ENCODE measurements around the gene ENG.
"Not testable (repeated sequence)": the region's sequence is repeated elsewhere in the genome, so short reads cannot be mapped to it uniquely, and the experiment has no call there.

Gene ENG

DNA sequence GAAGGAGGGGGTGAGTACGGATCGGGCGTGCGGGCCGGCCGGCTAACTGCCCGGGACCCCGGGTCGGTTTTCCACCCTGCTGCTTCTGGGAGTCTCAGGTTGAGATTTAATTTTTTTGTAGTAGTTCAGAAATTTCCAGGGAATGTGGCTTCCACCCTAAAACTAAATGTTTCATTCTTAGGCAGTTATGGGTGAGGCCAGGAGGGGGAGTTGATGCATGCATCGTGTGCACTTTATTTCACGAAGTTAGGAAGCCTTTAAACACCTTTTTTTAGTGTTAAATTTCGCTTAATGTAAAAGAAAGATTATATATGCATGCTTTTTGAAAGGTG lies 67.7 kb downstream of the ENG start:
- Mint-ChIP-seq H3K4me3 (peak overlapping the region; percentile 95), H3K27me3 (no peaks in the 10 kb centered on the region), H3K9me3 (no peaks in the 10 kb centered on the region), H3K4me1 (peaks cover 69% of the 10 kb centered on the region), H3K27ac (peak overlapping the region; percentile 89), H3K36me3 (peaks cover 43% of the 10 kb centered on the region)
- CTCF ChIA-PET, result interaction anchor here (0.8 to 2.0 kb wide), 6 partner anchors 19 to 135 kb away, joined by 3 to 16 read pairs (median 5); partner anchors contain the start of gene TOR2A
- no peak for DNase-seq

- Mint-ChIP-seq H3K4me3 (peak within 1 kb of the TSS; percentile 95), H3K27me3 (no peaks in the 10 kb centered on the region), H3K27ac (peak within 1 kb of the TSS; percentile 96), H3K36me3 (peaks cover 39% of the 10 kb centered on the region), H3K9me3 (no peaks in the 10 kb centered on the region), H3K4me1 (peaks cover 74% of the 10 kb centered on the region)
- CTCF ChIA-PET, result interaction anchor here (0.7 to 4.4 kb wide), 9 partner anchors 10 to 131 kb away, joined by 3 to 34 read pairs (median 7); partner anchors contain the start of genes ST6GALNAC4 and TOR2A
- DNase-seq, result peak; percentile 92
Observed at GRCh38 chr9:127785933-127786772, 68.3 kb downstream of the ENG start, which contains the start of gene CDK9. Gene CDK9, plus strand, starts transcription at chr9:127786034. Its CDS starts 115 bp downstream, at chr9:127786149.

- CTCF ChIA-PET, result interaction anchor here (0.6 to 4.4 kb wide), 21 partner anchors 9 to 136 kb away, joined by 3 to 34 read pairs (median 4); partner anchors contain the start of genes ST6GALNAC4 and TOR2A
- peak; percentile 91 for DNase-seq
- Mint-ChIP-seq H3K27ac (peak overlapping the region; percentile 96), H3K4me1 (peaks cover 75% of the 10 kb centered on the region), H3K36me3 (peaks cover 34% of the 10 kb centered on the region), H3K9me3 (no peaks in the 10 kb centered on the region), H3K4me3 (peak overlapping the region; percentile 95), H3K27me3 (no peaks in the 10 kb centered on the region)
Observed at GRCh38 chr9:127785023-127785932, 69.2 kb downstream of the ENG start.

- Mint-ChIP-seq H3K36me3 (peaks cover 20% of the 10 kb centered on the region), H3K4me3 (peak overlapping the region; percentile 75), H3K27me3 (no peaks in the 10 kb centered on the region), H3K4me1 (peaks cover 74% of the 10 kb centered on the region), H3K27ac (peak overlapping the region; percentile 96), H3K9me3 (no peaks in the 10 kb centered on the region)
- CTCF ChIA-PET, result interaction anchor here (1.1 to 4.4 kb wide), 8 partner anchors 12 to 89 kb away, joined by 3 to 34 read pairs (median 8); partner anchors contain the start of gene TOR2A
- peak; percentile 89 for DNase-seq
Observed at GRCh38 chr9:127783111-127784008, 71.1 kb downstream of the ENG start.

GRCh38 chr9:127781806-127782205 lies 72.7 kb downstream of the ENG start:
- H3K27me3 Mint-ChIP-seq, result no peaks in the 10 kb centered on the region
- peaks cover 17% of the 10 kb centered on the region for H3K36me3 Mint-ChIP-seq
- CTCF ChIA-PET, result interaction anchor here (4.4 kb wide), 1 partner anchor 47 kb away, joined by 34 read pairs; the partner anchor contains the start of gene TOR2A
- peak overlapping the region; percentile 80 for H3K27ac Mint-ChIP-seq
- H3K4me3 Mint-ChIP-seq, result peak overlapping the region; percentile 45
- DNase-seq, result no peak
- peaks cover 63% of the 10 kb centered on the region for H3K4me1 Mint-ChIP-seq
- no peaks in the 10 kb centered on the region for H3K9me3 Mint-ChIP-seq

DNA sequence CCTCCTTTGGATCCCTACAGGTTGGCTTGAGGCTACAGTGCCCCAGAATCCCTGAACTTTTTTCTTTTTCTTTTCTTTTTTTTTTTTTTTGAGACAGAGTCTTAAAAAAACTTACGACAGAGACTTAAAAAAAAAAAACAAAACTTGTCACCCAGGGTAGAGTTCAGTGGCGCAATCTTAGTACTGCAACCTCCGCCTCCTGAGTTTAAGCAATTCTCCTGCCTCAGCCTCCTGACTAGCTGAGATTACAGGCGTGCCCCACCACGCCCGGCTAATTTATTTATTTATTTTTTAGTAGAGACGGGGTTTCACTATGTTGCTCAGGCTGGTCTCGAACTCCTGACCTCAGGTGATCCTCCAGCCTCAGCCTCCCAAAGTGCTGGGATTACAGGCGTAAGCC lies 73.5 kb downstream of the ENG start:
- not testable (repeated sequence) for H3K9me3 Mint-ChIP-seq, H3K4me3 Mint-ChIP-seq, DNase-seq, H3K27me3 Mint-ChIP-seq
- Mint-ChIP-seq H3K4me1 (peaks cover 67% of the 10 kb centered on the region), H3K36me3 (peaks cover 19% of the 10 kb centered on the region), H3K27ac (peak overlapping the region; percentile 11)
- CTCF ChIA-PET, result interaction anchor here (0.8 kb wide), 1 partner anchor 46 kb away, joined by 3 read pairs; the partner anchor contains the start of gene TOR2A

DNA sequence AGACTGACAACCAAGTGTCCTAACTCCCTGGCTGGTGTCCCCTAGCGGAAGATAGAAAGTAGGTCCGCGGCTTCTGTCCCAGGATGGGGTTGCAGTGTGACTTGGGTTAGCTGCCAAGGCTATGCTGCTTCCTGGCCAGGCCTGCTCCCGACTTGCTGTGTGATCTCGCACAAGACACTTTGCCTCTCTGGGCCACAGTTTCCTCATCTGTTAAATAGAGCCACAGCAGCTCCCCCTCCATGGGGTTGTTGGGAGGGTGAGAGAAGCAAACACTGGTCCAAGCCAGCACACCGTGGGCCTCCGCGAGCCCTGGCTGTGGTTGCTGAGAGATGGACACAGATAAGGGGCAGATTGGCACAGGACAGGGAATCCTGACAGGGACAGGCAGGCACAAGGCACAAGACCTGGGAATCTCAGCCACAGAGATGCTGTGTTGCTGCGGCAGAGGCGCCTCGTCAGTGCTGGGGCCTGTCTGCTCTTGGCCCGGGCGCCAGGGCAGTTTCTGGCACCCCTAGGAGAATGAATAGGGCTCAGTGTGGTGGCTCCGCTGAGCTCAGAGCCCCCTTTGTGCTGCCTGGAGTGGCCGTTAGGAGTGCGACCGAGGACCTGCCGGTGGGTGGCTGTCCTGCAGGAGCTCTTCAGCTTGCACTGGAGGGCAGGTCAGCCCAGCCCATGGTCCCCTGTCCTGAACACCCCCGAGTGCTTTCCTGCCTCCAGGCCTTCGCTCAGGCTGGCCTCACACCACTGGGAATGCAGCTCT lies 74.2 kb downstream of the ENG start:
- peaks cover 19% of the 10 kb centered on the region for H3K36me3 Mint-ChIP-seq
- H3K4me3 Mint-ChIP-seq, result no peak overlapping the region
- no peaks in the 10 kb centered on the region for H3K9me3 Mint-ChIP-seq
- CTCF ChIA-PET, result interaction anchor here (0.6 to 2.5 kb wide), 3 partner anchors 13 to 45 kb away, joined by 3 to 7 read pairs (median 3); partner anchors contain the start of gene TOR2A
- H3K27me3 Mint-ChIP-seq, result no peaks in the 10 kb centered on the region
- DNase-seq, result no peak
- H3K27ac Mint-ChIP-seq, result peak overlapping the region; percentile 99
- peaks cover 69% of the 10 kb centered on the region for H3K4me1 Mint-ChIP-seq

GRCh38 chr9:127779136-127779981 lies 75.1 kb downstream of the ENG start:
- DNase-seq, result peak; percentile 65

DNA sequence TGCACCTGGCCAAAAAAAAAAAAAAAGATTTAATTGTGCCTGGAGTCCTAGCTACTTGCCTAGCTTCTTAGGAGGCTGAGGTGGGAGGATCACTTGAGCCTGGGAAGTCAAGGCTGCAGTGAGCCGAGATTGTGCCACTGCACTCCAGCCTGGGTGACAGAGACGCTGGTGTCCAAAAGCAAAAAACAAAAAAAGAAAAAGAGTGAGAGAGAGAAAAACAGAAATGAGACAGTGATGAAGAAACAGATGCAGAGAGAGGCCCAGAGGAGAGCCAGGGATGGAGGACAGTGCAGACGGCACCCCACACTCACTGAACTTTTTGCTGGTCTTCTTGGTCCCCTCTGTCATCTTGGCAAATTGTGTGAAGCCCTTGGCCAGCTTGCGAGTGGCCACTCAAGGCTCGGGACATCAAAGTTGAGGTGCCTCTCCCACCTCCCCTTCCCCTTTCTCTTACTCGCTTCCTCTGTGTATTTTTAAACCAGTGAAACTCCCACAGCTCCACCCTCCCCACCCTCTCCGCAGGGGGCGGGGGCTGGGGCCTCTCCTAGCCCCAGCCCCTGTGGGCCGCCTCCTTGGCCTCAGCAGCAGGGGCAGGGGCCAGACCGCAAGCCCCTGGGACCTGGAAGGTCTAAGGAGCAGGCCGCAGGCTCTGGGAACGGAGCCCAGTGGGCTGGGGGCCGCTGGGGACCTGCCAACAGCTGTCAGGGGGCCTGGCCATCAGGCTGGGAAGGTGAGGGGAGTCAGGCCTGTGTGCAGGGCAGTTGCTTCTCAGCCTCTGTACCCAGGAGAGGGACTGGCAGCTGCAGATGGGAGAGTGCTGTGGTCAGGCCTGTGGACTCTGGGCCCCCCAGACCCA lies 76.0 kb downstream of the ENG start, which contains the start of gene SH2D3C:
Gene SH2D3C, minus strand, starts transcription at position 387 of the 856 bp plus-strand sequence. Its CDS starts 39 bp downstream, at position 348.
- Mint-ChIP-seq H3K4me3 (peak within 1 kb of the TSS; percentile 89), H3K9me3 (no peaks in the 10 kb centered on the region), H3K4me1 (peaks cover 67% of the 10 kb centered on the region), H3K27ac (peak within 1 kb of the TSS; percentile 99), H3K27me3 (no peaks in the 10 kb centered on the region), H3K36me3 (peaks cover 30% of the 10 kb centered on the region)
- CTCF ChIA-PET, result interaction anchor here (0.8 to 2.5 kb wide), 5 partner anchors 8 to 142 kb away, joined by 3 to 7 read pairs (median 5); partner anchors contain the start of gene TOR2A
- peak; percentile 76 for DNase-seq

More at GRCh38 chr9:127779136-127779981, 75.1 kb downstream of the ENG start:
- Mint-ChIP-seq H3K4me1 (peaks cover 70% of the 10 kb centered on the region), H3K27me3 (no peaks in the 10 kb centered on the region), H3K4me3 (peak overlapping the region; percentile 89), H3K9me3 (no peaks in the 10 kb centered on the region), H3K27ac (peak overlapping the region; percentile 99), H3K36me3 (peaks cover 21% of the 10 kb centered on the region)
- CTCF ChIA-PET, result interaction anchor here (0.8 to 2.5 kb wide), 5 partner anchors 9 to 141 kb away, joined by 3 to 7 read pairs (median 5); partner anchors contain the start of gene TOR2A

DNA sequence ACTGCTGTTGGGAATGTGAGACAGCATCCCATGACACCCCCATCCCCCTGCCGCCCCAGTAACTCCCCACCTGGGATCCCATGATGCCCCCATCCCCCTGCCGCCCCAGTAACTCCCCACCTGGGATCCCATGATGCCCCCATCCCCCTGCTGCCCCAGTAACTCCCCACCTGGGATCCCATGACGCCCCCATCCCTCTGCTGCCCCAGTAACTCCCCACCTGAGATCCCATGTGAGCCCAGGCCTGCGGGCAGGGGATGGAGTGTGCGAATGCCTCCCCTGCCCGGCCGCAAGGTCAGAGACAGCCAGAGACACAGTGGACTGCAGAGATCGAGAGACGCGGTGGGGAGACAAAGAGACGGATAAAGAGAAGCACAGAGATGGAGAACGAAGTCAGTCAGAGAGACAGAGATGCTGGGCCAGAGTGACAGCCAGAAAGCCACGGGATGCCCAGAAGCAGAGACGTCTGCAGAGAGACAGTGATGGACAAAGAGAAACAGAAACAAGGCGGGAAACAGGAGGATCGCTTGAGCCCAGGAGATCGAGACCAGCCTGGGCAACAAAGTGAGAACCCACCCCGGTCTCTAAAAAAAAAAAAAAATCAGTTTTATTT lies 77.0 kb downstream of the ENG start:
- Mint-ChIP-seq H3K27ac (peak overlapping the region; percentile 83), H3K4me1 (peaks cover 65% of the 10 kb centered on the region), H3K27me3 (no peaks in the 10 kb centered on the region), H3K36me3 (peaks cover 36% of the 10 kb centered on the region), H3K4me3 (peak overlapping the region; percentile 89), H3K9me3 (no peaks in the 10 kb centered on the region)
- peak; percentile 44 for DNase-seq
- CTCF ChIA-PET, result interaction anchor here (1.5 to 2.5 kb wide), 2 partner anchors 10 to 43 kb away, joined by 7 read pairs; partner anchors contain the start of gene TOR2A
